NOMO-1 (cell line): ENCODE results near the gene IL18.
"Not testable (repeated sequence)": the region's sequence is repeated elsewhere in the genome, so short reads cannot be mapped to it uniquely, and the experiment has no call there.

ENCODE experiments used
- DNase-seq, 2 experiments: peaks; one replicate each; lab custom pipeline; 2025; ENCODE audit not compliant: unreplicated experiment in 2 of 2; lab: John Stamatoyannopoulos, UW

IL18 gene

GRCh38 chr11:112127056-112127455 lies 36.8 kb downstream of the IL18 start:
- DNase-seq, result no peak

GRCh38 chr11:112123129-112123528 lies 40.8 kb downstream of the IL18 start:
- no peak for DNase-seq

GRCh38 chr11:112121981-112122615 lies 41.8 kb downstream of the IL18 start:
- DNase-seq, result no peak

DNA sequence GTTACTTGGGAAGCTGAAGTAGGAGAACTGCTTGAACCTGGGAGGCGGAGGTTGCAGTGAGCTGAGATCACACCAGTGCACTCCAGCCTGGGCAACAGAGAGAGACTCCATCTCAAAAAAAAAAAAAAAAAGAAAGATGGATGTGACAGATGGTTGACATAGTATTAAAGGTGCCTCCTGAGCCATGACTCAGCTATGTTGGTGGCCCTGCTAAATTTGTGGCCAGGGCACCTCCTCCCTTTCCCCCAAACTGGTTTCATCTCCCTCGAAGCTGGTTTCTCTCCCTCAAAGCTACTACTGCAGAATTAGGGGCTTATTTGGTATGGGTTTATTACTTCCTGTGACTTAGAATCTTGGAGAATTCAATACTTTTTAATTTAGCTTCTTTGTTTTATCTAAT lies 45.7 kb downstream of the IL18 start:
- no peak for DNase-seq

- no peak for DNase-seq
Measured at GRCh38 chr11:112115386-112115785, 48.5 kb downstream of the IL18 start.

DNA sequence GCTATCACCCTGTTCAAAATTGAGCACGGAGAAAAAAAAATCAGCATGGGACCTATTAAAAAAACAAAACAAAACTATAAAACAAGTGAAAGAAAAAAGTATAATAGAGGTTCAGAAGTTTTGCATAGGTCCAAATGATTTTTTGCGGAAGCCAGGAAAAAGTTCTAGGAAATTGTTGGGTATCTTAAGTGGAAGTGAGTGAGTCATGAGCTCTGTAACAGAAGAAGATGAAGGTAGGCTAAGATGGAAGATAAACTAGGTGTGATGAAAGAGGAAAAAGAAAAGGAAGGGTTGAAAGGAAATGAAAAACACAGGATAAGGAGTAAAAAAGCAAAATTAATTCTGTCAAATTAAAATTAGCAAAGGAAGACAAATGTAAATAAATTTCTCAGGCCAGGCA lies 49.4 kb downstream of the IL18 start:
- DNase-seq, result no peak

DNA sequence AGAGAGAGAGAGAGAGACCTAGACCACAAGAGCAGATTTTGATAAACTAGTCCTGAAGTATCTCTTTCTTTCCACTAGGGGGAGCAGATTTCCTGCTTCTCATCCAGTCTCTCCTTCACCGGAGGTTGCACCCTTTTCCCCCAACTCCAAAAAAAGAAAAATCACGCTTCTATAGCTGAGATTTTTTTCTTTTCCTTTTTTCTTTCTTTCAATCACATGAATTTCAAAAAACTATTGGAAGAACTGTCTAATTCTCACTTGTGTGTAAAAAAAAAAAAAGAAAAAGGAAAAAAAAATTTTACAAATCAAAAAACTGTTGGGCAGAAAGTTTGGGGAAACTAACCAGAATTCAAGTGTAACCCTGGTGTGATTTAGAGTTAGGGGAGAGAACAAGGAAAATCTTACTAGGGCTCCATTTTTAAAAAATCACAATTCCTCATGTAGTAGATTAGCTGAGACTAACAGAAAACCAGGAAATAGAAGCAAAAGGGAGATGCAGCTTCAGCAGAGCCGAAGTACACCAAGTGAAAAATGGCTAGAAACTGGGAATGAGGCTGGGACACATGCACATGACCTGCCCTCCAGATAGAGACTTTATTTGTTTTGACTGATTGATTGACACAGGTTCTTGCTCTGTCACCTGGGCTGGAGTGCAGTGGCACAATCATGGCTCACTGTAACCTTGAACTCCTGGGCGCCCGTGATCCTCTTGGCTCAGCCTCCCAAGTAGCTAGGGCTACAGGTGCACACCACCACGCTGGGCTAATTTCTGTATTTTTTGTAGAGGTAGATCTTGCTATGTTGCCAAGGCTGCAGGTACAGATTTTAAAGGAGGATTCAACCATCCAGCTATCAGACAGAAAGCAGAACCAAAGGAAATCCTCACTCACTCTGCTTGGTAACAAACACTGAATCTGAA lies 50.1 kb downstream of the IL18 start:
- peak; percentile 36 to 67 for DNase-seq

- DNase-seq, result no peak
Measured at GRCh38 chr11:112106070-112106469, 57.8 kb downstream of the IL18 start.

DNA sequence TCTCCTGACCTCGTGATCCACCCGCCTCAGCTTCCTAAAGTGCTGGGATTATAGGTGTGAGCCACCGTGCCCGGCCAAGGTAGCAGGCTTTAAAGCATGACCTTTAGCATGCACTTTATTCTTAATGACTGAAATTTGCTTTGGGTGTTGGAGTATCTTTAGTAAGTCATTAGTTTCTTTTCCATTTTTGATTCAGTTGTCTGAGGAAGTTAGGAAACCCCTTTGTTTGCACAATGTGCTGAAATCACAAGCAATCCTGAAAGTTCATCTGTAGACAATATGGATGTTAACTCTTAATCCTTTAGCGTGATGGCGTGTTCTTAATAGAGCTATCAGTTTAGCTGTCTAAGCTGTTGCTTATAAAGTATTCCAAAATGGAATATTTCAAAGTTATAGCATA lies 60.4 kb downstream of the IL18 start:
- DNase-seq, result peak in 1 of 2 experiments; percentile 72

DNA sequence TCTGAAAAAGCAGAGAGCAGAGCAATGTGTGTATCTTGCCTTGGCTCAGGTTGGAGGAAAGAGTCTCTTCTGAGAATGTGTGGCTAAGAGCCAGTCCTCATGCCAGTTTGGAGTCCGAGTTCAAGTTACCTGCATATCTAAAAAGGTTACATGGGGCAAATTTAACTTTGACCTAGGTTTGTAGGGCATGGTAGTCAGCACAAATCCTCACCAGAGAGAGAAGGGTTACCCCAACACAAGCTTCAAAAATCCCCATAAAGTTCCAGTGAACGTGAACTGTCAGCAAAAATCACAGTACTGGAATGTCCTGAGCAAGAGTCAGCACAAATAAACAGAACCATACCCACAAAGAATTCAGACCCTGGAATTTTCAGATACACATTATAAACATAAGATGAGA lies 63.4 kb downstream of the IL18 start:
- no peak for DNase-seq

DNA sequence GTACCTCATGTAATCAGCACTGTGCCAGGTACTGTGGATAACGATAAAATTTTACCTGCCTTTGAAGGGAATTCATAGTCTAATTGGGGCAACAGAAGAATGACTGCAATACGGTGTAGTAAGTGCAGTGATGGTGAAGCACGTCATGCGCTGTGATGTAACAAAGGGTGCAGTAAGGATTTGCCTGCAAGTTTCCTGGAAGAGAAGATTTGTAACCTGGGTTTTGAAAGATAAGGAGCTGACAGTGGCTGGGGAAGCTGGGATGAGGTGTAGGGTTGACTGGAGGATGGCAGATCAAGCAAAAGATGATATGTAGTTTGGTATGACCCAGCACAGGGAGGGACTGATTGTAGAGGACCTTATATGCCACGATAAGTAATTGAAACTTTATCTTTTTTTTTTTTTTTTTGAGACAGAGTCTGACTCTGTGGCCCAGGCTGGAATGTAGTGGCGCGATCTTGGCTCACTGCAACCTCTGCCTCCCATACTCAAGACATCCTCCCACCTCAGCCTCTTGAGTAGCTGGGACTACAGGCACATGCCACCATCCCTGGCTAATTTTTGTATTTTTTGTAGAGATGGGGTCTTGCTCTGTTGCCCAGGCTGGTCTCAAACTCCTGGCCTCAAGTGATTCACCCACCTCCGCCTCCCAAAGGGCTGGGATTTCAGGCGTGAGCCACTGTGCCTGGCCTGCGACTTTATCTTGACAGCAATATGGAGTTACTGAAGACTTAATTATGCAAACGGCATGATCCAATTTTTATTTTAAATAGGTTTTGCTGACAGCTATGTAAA lies 66.0 kb downstream of the IL18 start:
- no peak for DNase-seq

DNA sequence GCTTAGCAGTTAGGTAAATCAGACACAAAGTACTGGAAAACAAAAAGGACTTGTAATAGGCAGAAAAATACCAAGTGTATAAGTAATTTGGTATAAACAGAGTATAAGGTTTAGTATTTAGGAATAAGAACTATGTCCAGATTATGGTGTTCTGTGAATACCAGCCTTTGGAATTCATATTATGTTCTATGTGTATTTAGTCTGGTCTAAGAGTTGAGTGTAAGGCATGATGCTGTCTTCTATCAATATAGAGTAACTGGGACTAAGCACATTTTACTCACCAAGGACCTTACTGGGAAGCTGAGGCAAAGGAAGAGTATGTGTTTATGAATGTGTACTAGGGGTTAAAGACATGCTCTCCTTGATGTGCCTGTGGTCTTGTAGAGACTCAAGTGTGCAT lies 67.7 kb downstream of the IL18 start:
- DNase-seq, result no peak

DNA sequence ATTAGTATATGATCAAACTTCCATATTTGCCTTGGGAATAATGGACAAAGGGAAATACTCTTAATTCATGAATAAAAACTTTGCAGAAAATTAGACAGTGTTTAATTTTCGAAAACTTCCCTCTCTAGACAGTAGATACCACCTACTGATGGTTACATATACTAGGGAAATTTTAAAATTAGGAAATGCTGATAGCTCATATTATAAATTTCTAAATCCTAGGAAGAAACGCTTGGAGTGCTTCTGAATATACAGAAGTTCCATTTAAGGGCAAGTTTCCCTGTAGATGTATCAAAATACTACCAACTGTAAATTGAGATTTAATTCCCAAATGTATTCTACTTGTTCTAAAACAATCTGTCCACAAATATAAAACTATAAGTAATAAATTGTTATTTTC lies 68.6 kb downstream of the IL18 start:
- DNase-seq, result not testable (repeated sequence)
